HEK293T (cell line): ENCODE results near the gene AKR1C4.

Source experiments
- ARNT ChIP-seq: fragments of 450-650 bp; IDR thresholded peaks from 2 replicates; pipeline ENCODE4 v1.6.1; 2017; ENCODE audit warnings: mild to moderate bottlenecking
- BHLHE40 ChIP-seq: fragments of 450-650 bp; IDR thresholded peaks from 2 replicates; pipeline ENCODE4 v1.6.1; 2016; ENCODE audit warnings: mild to moderate bottlenecking, moderate library complexity, borderline replicate concordance
- CTBP1 ChIP-seq: fragments of 450-650 bp; IDR thresholded peaks from 2 replicates; pipeline ENCODE4 v1.6.1; 2016; ENCODE audit warnings: borderline replicate concordance
- ELF4 ChIP-seq: fragments of 450-650 bp; IDR thresholded peaks from 2 replicates; pipeline ENCODE4 v1.6.1; 2017; ENCODE audit warnings: antibody characterized with exemption
- FOXA1 ChIP-seq: fragments of 450-650 bp; IDR thresholded peaks from 2 replicates; pipeline ENCODE4 v1.6.1; 2016; ENCODE audit warnings: mild to moderate bottlenecking
- FOXK2 ChIP-seq: fragments of 450-650 bp; IDR thresholded peaks from 2 replicates; pipeline ENCODE4 v1.6.1; 2016; ENCODE audit warnings: mild to moderate bottlenecking
- FOXM1 ChIP-seq: fragments of 450-650 bp; IDR thresholded peaks from 2 replicates; pipeline ENCODE4 v1.6.1; 2017; ENCODE audit warnings: mild to moderate bottlenecking, borderline replicate concordance
- L3MBTL2 ChIP-seq: fragments of 450-650 bp; conservative IDR thresholded peaks from 2 replicates; pipeline ENCODE4 v1.6.1; 2016; ENCODE audit warnings: mild to moderate bottlenecking
- LEF1 ChIP-seq: fragments of 450-650 bp; IDR thresholded peaks from 2 replicates; pipeline ENCODE4 v1.6.1; 2017; ENCODE audit warnings: mild to moderate bottlenecking, borderline replicate concordance
- NFRKB ChIP-seq: fragments of 450-650 bp; IDR thresholded peaks from 2 replicates; pipeline ENCODE4 v1.6.1; 2016; ENCODE audit warnings: mild to moderate bottlenecking, moderate library complexity
- PKNOX1 ChIP-seq: fragments of 450-650 bp; IDR thresholded peaks from 2 replicates; pipeline ENCODE4 v1.6.1; 2016
- SP1 ChIP-seq: fragments of 450-650 bp; IDR thresholded peaks from 2 replicates; pipeline ENCODE4 v1.6.1; 2017
- SUZ12 ChIP-seq: fragments of 450-650 bp; IDR thresholded peaks from 2 replicates; pipeline ENCODE4 v1.6.1; 2016; ENCODE audit warnings: mild to moderate bottlenecking
- TARDBP ChIP-seq: fragments of 450-650 bp; IDR thresholded peaks from 2 replicates; pipeline ENCODE4 v1.6.1; 2016

GRCh38 chr10:5165738-5166137, 30.9 kb upstream of the AKR1C4 start:
- TF ChIP-seq BHLHE40 (no peak), FOXM1 (no peak), FOXA1 (no peak), SP1 (no peak), ELF4 (no peak), TARDBP (no peak), SUZ12 (no peak), PKNOX1 (no peak), FOXK2 (no peak), L3MBTL2 (no peak), CTBP1 (no peak), LEF1 (no peak), ARNT (no peak), NFRKB (no peak)
